OCI-LY3 (cell line): ENCODE measurements around the gene SFT2D1.

ENCODE experiments used
- H2AFZ ChIP-seq: fragments of 200-600, 300-600 bp; shearing (Covaris generic); 2 replicates; pipeline ENCODE4 v1.6.0; 2014; ENCODE audit warnings: antibody characterized with exemption, low read depth, low read length
- H3K27ac ChIP-seq: fragments of 200-600, 300-600 bp; sonication (generic); 2 replicates; pipeline ENCODE4 v1.5.1; 2014; ENCODE audit warnings: mild to moderate bottlenecking, low read length, moderate library complexity, mixed read lengths
- H3K27me3 ChIP-seq: fragments of 200-600, 300-600 bp; sonication (generic); 2 replicates; pipeline ENCODE4 v1.6.1; 2014; ENCODE audit warnings: low read depth, low read length, mixed read lengths
- H3K36me3 ChIP-seq: fragments of 200-600, 300-600 bp; sonication (generic); replicated peaks from 2 replicates; pipeline ENCODE3; 2014; ENCODE audit warnings: low read depth, low read length, mixed read lengths
- H3K4me1 ChIP-seq: fragments of 300-600, 200-600 bp; sonication (generic); 2 replicates; pipeline ENCODE4 v1.6.1; 2014; ENCODE audit warnings: low read length, mixed read lengths
- H3K4me2 ChIP-seq: fragments of 200-600, 300-600 bp; sonication (generic); 2 replicates; pipeline ENCODE4 v1.6.1; 2014; ENCODE audit warnings: low read length, mixed read lengths
- H3K4me3 ChIP-seq: fragments of 300-600, 200-600 bp; sonication (generic); 2 replicates; pipeline ENCODE4 v1.5.1; 2014; ENCODE audit warnings: antibody characterized with exemption, mild to moderate bottlenecking, low read length, moderate library complexity
- H3K79me2 ChIP-seq: fragments of 300-600, 200-600 bp; shearing (Covaris generic); 2 replicates; pipeline ENCODE4 v1.6.1; 2014; ENCODE audit warnings: mild to moderate bottlenecking, low read length, mixed read lengths
- H3K9ac ChIP-seq: fragments of 300-600, 200-600 bp; shearing (Covaris generic); 2 replicates; pipeline ENCODE4 v1.6.0; 2014; ENCODE audit warnings: mild to moderate bottlenecking, low read length, moderate library complexity
- H3K9me3 ChIP-seq: fragments of 200-600, 300-600 bp; shearing (Covaris generic); 2 replicates; pipeline ENCODE4 v1.6.1; 2014; ENCODE audit warnings: low read length, mixed read lengths; ENCODE audit not compliant: insufficient read depth
- H4K20me1 ChIP-seq: fragments of 200-600, 300-600 bp; sonication (generic); 2 replicates; pipeline ENCODE4 v1.6.1; 2016; ENCODE audit warnings: low read length, mixed read lengths; ENCODE audit not compliant: insufficient read depth
- EZH2phosphoT487 ChIP-seq: fragments of 200-600 bp; shearing (Covaris generic); IDR thresholded peaks from 2 replicates; pipeline ENCODE4 v1.6.1; 2018; ENCODE audit warnings: antibody characterized with exemption, mixed run types, low read depth
- TF ChIP-seq, protein P1 (sequence below): fragments of 200-600, 300-600 bp; sonication (generic); IDR thresholded peaks from 2 replicates; pipeline ENCODE4 v1.5.1; 2014; ENCODE audit warnings: antibody characterized with exemption, low read length, low read depth

SFT2D1 gene

DNA sequence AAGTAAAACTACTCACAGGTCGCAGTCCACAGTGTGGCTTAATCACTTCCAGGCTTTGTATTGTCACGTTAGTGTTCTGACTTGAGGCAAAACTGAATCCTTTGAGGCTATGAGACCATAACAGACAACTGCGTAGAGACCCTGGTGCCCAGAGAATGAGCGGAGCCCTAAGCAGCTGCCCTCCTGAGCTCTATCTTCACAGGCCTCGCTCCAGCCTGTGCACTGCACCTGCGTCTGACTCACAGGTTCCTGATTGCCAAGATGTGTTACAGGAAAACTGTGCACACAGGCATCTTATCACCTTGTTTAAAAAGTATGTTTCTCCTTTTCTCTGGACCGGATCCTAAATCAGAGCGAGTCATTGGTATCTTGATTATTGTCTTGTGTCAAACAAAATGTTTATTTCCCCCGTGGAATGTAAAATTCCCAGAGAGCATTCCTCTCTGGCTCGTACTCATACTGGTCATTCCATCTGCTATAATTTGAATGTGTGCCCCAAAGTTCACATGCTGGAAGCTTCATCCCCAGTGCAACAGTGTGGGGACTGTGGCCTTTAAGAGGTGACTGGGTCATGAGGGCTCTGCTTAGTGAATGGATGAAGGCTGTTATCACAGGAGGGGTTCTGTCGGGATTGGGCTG, 59.8 kb downstream of the SFT2D1 start:
- H3K4me1 ChIP-seq, result peaks cover 17% of the 10 kb centered on the region
- no peak overlapping the region for H3K27ac ChIP-seq
- TF ChIP-seq, protein P1, sequence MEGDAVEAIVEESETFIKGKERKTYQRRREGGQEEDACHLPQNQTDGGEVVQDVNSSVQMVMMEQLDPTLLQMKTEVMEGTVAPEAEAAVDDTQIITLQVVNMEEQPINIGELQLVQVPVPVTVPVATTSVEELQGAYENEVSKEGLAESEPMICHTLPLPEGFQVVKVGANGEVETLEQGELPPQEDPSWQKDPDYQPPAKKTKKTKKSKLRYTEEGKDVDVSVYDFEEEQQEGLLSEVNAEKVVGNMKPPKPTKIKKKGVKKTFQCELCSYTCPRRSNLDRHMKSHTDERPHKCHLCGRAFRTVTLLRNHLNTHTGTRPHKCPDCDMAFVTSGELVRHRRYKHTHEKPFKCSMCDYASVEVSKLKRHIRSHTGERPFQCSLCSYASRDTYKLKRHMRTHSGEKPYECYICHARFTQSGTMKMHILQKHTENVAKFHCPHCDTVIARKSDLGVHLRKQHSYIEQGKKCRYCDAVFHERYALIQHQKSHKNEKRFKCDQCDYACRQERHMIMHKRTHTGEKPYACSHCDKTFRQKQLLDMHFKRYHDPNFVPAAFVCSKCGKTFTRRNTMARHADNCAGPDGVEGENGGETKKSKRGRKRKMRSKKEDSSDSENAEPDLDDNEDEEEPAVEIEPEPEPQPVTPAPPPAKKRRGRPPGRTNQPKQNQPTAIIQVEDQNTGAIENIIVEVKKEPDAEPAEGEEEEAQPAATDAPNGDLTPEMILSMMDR, result no peak
- TF ChIP-seq EZH2phosphoT487, result no peak
- H3K4me2 ChIP-seq, result no peak overlapping the region
- no peaks in the 10 kb centered on the region for H3K9me3 ChIP-seq
- no peak overlapping the region for H3K9ac ChIP-seq
- no peaks in the 10 kb centered on the region for H3K27me3 ChIP-seq
- H3K4me3 ChIP-seq, result no peak overlapping the region
- no peak overlapping the region for H2AFZ ChIP-seq
- H3K79me2 ChIP-seq, result no peaks in the 10 kb centered on the region
- H3K36me3 ChIP-seq, result no peaks in the 10 kb centered on the region
- no peaks in the 10 kb centered on the region for H4K20me1 ChIP-seq

DNA sequence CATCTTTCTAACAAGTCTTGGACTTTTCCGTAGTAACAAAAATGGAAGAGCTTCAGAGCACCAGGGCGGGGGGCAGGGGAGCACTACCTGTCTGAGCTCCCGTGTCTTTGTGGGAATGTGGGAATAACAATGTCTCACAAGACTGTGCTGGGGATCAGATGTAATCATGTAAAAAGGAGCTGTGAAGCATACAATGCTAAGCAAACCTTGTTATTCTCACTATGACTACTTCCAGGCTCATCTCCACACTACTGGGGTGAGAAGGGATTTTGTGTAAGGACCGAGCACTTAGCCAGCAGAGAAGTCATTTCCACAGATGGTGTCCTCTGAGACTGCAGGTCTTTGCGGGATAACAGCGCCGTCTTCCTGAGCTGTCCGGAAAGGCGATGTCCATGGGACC, 61.2 kb downstream of the SFT2D1 start:
- Histone ChIP-seq H3K4me2 (no peak overlapping the region), H3K4me1 (peaks cover 7% of the 10 kb centered on the region), H3K27ac (no peak overlapping the region), H3K9ac (no peak overlapping the region), H3K9me3 (no peaks in the 10 kb centered on the region), H3K27me3 (0 out of 2 replicates have a peak, but pooled peaks cover 6% of the 10 kb centered on the region), H3K4me3 (no peak overlapping the region), H2AFZ (no peak overlapping the region), H4K20me1 (no peaks in the 10 kb centered on the region), H3K36me3 (no peaks in the 10 kb centered on the region), H3K79me2 (no peaks in the 10 kb centered on the region)
- TF ChIP-seq, protein P1, result no peak
- TF ChIP-seq EZH2phosphoT487, result no peak

DNA sequence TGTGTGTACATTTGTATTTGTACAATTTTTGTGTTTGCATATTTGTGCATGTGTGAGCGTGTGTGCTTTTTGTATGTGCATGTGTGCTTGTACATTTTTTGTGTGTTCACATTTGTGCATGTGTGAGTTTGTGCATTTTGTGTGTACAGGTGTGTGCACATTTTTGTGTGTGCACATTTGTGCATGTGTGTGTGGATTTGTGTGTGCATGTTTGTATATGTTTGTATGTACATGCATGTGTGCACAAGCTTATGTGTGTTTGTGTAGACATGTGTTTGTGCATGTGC, 63.0 kb downstream of the SFT2D1 start:
- H4K20me1 ChIP-seq, result no peaks in the 10 kb centered on the region
- H3K27ac ChIP-seq, result no peak overlapping the region
- no peak overlapping the region for H3K4me2 ChIP-seq
- no peak overlapping the region for H2AFZ ChIP-seq
- peaks cover 11% of the 10 kb centered on the region for H3K4me1 ChIP-seq
- H3K79me2 ChIP-seq, result no peaks in the 10 kb centered on the region
- H3K27me3 ChIP-seq, result 0 out of 2 replicates have a peak, but pooled peaks cover 6% of the 10 kb centered on the region
- H3K9ac ChIP-seq, result no peak overlapping the region
- H3K9me3 ChIP-seq, result no peaks in the 10 kb centered on the region
- H3K36me3 ChIP-seq, result no peaks in the 10 kb centered on the region
- no peak overlapping the region for H3K4me3 ChIP-seq
- no peak for TF ChIP-seq EZH2phosphoT487
- TF ChIP-seq, protein P1, result no peak

DNA sequence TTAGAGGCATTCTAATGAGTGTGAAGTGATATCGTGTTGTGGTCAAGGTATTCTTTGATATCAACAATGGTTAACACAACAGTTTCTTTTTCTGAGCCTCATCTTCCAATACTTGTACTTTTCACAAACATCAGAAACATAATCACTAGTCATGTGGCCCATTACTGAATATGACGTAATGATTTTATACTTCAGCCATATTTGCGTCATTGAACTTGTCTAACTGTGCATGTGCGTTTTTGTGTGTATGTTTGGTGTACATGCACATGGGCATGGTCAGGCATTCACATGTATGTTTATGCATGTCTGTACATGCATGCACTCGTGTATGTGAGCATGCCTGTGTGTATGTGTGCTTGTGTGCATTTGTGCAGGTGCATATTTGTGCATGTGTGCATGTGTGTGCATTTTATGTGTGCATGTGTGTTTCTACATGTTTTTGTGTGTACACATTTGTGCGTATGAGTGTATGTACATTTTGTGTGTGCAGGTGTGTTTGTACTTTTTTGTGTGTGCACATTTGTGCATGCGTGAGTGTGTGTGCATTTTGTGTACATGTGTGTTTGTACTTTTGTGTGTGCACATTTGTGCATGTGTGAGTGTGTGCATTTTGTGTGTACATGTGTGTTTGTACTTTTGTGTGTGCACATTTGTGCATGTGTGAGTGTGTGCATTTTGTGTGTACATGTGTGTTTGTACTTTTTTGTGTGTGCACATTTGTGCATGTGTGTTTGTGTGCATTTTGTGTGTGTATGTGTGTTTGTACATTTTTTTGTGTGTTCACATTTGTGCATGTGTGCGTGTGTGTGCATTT, 63.6 kb downstream of the SFT2D1 start:
- H3K36me3 ChIP-seq, result no peaks in the 10 kb centered on the region
- no peak overlapping the region for H2AFZ ChIP-seq
- peaks cover 11% of the 10 kb centered on the region for H3K27me3 ChIP-seq
- no peaks in the 10 kb centered on the region for H4K20me1 ChIP-seq
- H3K9me3 ChIP-seq, result no peaks in the 10 kb centered on the region
- H3K4me2 ChIP-seq, result no peak overlapping the region
- H3K4me1 ChIP-seq, result peaks cover 11% of the 10 kb centered on the region
- H3K79me2 ChIP-seq, result no peaks in the 10 kb centered on the region
- H3K9ac ChIP-seq, result no peak overlapping the region
- TF ChIP-seq, protein P1, result no peak
- no peak for TF ChIP-seq EZH2phosphoT487
- H3K4me3 ChIP-seq, result no peak overlapping the region
- no peak overlapping the region for H3K27ac ChIP-seq
